HG02623 (cell line): Measurements from ENCODE around the gene HOXB5.

Experiments used
- ATAC-seq: cut with Tn5 transposase; IDR thresholded peaks from one replicate; pipeline ENCODE4 v1.9.1; 2021; ENCODE audit warnings: moderate library complexity; ENCODE audit not compliant: unreplicated experiment

HOXB5 gene

GRCh38 chr17:48577330-48577945 lies 16.1 kb downstream of the HOXB5 start:
- ATAC-seq = no peak

GRCh38 chr17:48576479-48577309 lies 16.9 kb downstream of the HOXB5 start:
- ATAC-seq = no peak

GRCh38 chr17:48575673-48576478 lies 17.7 kb downstream of the HOXB5 start:
- ATAC-seq = no peak

GRCh38 chr17:48575066-48575582 lies 18.5 kb downstream of the HOXB5 start:
- no peak for ATAC-seq

GRCh38 chr17:48574505-48575065 lies 19.0 kb downstream of the HOXB5 start:
- no peak for ATAC-seq

- ATAC-seq = no peak
These were observed 21.7 kb downstream of the HOXB5 start for GRCh38 chr17:48571826-48572417.

GRCh38 chr17:48571024-48571818 lies 22.4 kb downstream of the HOXB5 start:
- no peak for ATAC-seq

- no peak for ATAC-seq
These were observed 23.1 kb downstream of the HOXB5 start for GRCh38 chr17:48570325-48571023.

- no peak for ATAC-seq
These were observed 23.8 kb downstream of the HOXB5 start for GRCh38 chr17:48569674-48570324.

GRCh38 chr17:48569240-48569582 lies 24.4 kb downstream of the HOXB5 start:
- no peak for ATAC-seq

GRCh38 chr17:48568499-48569239 lies 24.9 kb downstream of the HOXB5 start:
- no peak for ATAC-seq

GRCh38 chr17:48567646-48568354 lies 25.8 kb downstream of the HOXB5 start:
- no peak for ATAC-seq

- no peak for ATAC-seq
These were observed 26.4 kb downstream of the HOXB5 start for GRCh38 chr17:48567209-48567608.

GRCh38 chr17:48566717-48567116 lies 26.9 kb downstream of the HOXB5 start:
- ATAC-seq = no peak

GRCh38 chr17:48565925-48566710 lies 27.5 kb downstream of the HOXB5 start:
- ATAC-seq = no peak

GRCh38 chr17:48565022-48565554 lies 28.5 kb downstream of the HOXB5 start:
- no peak for ATAC-seq
